ENCODE data around the gene FOXO3. TPM values are rescaled to one million over a fixed set of nuclear protein-coding genes. Genes with fewer than 3 reads are reported as not detected.

FOXO3 gene
- 10 to 100 TPM; 34.3 to 61.1 (median 49.7) TPM for total RNA-seq

- peaks cover 0 to 29% (median 16%) of the 10 kb centered on the region in 4 donors for H3K4me1 ChIP-seq
These were observed at the start of gene FOXO3 for GRCh38 chr6:108560463-108561308. TSS of gene FOXO3 (plus strand) at chr6:108560917. CDS start at chr6:108561209, 292 bp downstream.

GRCh38 chr6:108518714-108519576 is 41.8 kb upstream of the FOXO3 start:
- Histone ChIP-seq H3K27me3 (no peaks in the 10 kb centered on the region), H3K4me1 (no peaks in the 10 kb centered on the region), H3K36me3 (peaks cover 0 to 6% (median 0%) of the 10 kb centered on the region in 3 donors), H3K4me3 (no peak overlapping the region), H3K9me3 (no peaks in the 10 kb centered on the region), H3K27ac (no peak overlapping the region)
- DNase-seq = no peak
- TF ChIP-seq POLR2A (IDR thresholded peaks at IDR 0.05) (no peak), CTCF (IDR thresholded peaks at IDR 0.05) (peak in 3 of 6 experiments; percentile 17 to 33 (median 18))

More at GRCh38 chr6:108560463-108561308, at the start of gene FOXO3:
- no peaks in the 10 kb centered on the region for H3K36me3 ChIP-seq
- peak within 1 kb of the TSS; percentile 98 to 100 (median 99) for H3K27ac ChIP-seq
- H3K27me3 ChIP-seq = no peaks in the 10 kb centered on the region
- no peaks in the 10 kb centered on the region for H3K9me3 ChIP-seq
- H3K4me3 ChIP-seq = peak within 1 kb of the TSS; percentile 95 to 98 (median 96)
- peak; percentile 87 to 97 (median 96) for DNase-seq
- peak; percentile 81 to 86 for TF ChIP-seq POLR2A (IDR thresholded peaks at IDR 0.05)
- peak in 2 of 6 experiments; percentile 2 to 5 for TF ChIP-seq CTCF (IDR thresholded peaks at IDR 0.05)

GRCh38 chr6:108521616-108522107 is 39.1 kb upstream of the FOXO3 start:
- no peaks in the 10 kb centered on the region for H3K27me3 ChIP-seq
- no peaks in the 10 kb centered on the region for H3K4me1 ChIP-seq
- H3K4me3 ChIP-seq = no peak overlapping the region
- no peak for DNase-seq
- no peak overlapping the region for H3K27ac ChIP-seq
- peaks cover 0 to 6% (median 0%) of the 10 kb centered on the region in 3 donors for H3K36me3 ChIP-seq
- TF ChIP-seq POLR2A (IDR thresholded peaks at IDR 0.05) = no peak
- TF ChIP-seq CTCF (IDR thresholded peaks at IDR 0.05) = no peak
- H3K9me3 ChIP-seq = no peaks in the 10 kb centered on the region

- Histone ChIP-seq H3K4me3 (no peak overlapping the region), H3K9me3 (no peaks in the 10 kb centered on the region), H3K4me1 (no peaks in the 10 kb centered on the region), H3K27me3 (no peaks in the 10 kb centered on the region), H3K36me3 (peaks cover 0 to 6% (median 0%) of the 10 kb centered on the region in 3 donors), H3K27ac (no peak overlapping the region)
- no peak for DNase-seq
- TF ChIP-seq POLR2A (IDR thresholded peaks at IDR 0.05) = no peak
- TF ChIP-seq CTCF (IDR thresholded peaks at IDR 0.05) = no peak
These were observed 37.0 kb upstream of the FOXO3 start for GRCh38 chr6:108523697-108524096.

GRCh38 chr6:108524528-108525248 is 36.0 kb upstream of the FOXO3 start:
- no peak for TF ChIP-seq CTCF (IDR thresholded peaks at IDR 0.05)
- no peak for TF ChIP-seq POLR2A (IDR thresholded peaks at IDR 0.05)
- Histone ChIP-seq H3K4me1 (no peaks in the 10 kb centered on the region), H3K27ac (no peak overlapping the region), H3K4me3 (no peak overlapping the region), H3K27me3 (no peaks in the 10 kb centered on the region), H3K9me3 (no peaks in the 10 kb centered on the region), H3K36me3 (peaks cover 0 to 6% (median 0%) of the 10 kb centered on the region in 3 donors)
- DNase-seq = no peak
